Osteoblast (primary cell): ENCODE measurements around the gene KCNJ11. TPM values are rescaled to one million over a fixed set of nuclear protein-coding genes. Genes with fewer than 3 reads are reported as not detected.

ENCODE experiments used
- DNase-seq: peaks from one replicate; pipeline ENCODE4 v3.0.0; 2011; ENCODE audit warnings: low spot score, mixed read lengths; ENCODE audit not compliant: insufficient read length; ENCODE audit errors: missing footprints
- H2AFZ ChIP-seq: 2 replicates; pipeline ENCODE4 v1.6.0; 2011; ENCODE audit warnings: mild to moderate bottlenecking, low read length
- H3K27ac ChIP-seq: 2 replicates; pipeline ENCODE4 v1.5.1; 2011; ENCODE audit warnings: mild to moderate bottlenecking, low read depth, low read length, moderate library complexity
- H3K27me3 ChIP-seq: 2 replicates; pipeline ENCODE4 v1.6.0; 2012; ENCODE audit warnings: mild to moderate bottlenecking, control low read depth, inconsistent platforms, low read length, moderate library complexity; ENCODE audit not compliant: insufficient read depth
- H3K36me3 ChIP-seq: 2 replicates; pipeline ENCODE4 v1.5.1; 2011; ENCODE audit warnings: mild to moderate bottlenecking, low read length, control low read depth, moderate library complexity; ENCODE audit not compliant: insufficient read depth
- H3K4me1 ChIP-seq: 2 replicates; pipeline ENCODE4 v1.5.1; 2011; ENCODE audit warnings: mild to moderate bottlenecking, low read length, control low read depth, moderate library complexity; ENCODE audit not compliant: insufficient read depth
- H3K4me2 ChIP-seq: 2 replicates; pipeline ENCODE4 v1.6.0; 2011; ENCODE audit warnings: mild to moderate bottlenecking, low read length; ENCODE audit not compliant: insufficient read depth
- H3K4me3 ChIP-seq: fragments of 200-600 bp; sonication (generic); 3 replicates; pipeline ENCODE4 v1.5.1; 2012; ENCODE audit warnings: mild to moderate bottlenecking, low read length, inconsistent platforms; ENCODE audit not compliant: insufficient read depth
- H3K79me2 ChIP-seq: 2 replicates; pipeline ENCODE4 v1.6.0; 2012; ENCODE audit warnings: mild to moderate bottlenecking, low read length, control low read depth, inconsistent platforms; ENCODE audit not compliant: insufficient read depth
- H3K9me3 ChIP-seq: 2 replicates; pipeline ENCODE4 v1.5.1; 2011; ENCODE audit warnings: low read depth, low read length, control low read depth
- H4K20me1 ChIP-seq: 2 replicates; pipeline ENCODE4 v1.6.0; 2012; ENCODE audit warnings: mild to moderate bottlenecking, low read length, control low read depth; ENCODE audit not compliant: insufficient read depth
- CTCF ChIP-seq: IDR thresholded peaks from 2 replicates; pipeline ENCODE4 v1.5.1; 2011; ENCODE audit warnings: mild to moderate bottlenecking, low read depth, low read length, moderate library complexity; ENCODE audit errors: extremely low read depth
- total RNA-seq: library from RNA; depleted of rRNA; stranded (reverse); fragments of >200 nt; gene quantifications from 2 replicates; pipeline ENCODE4 v1.2.3, GENCODE V29; 2012

The KCNJ11 gene
- total RNA-seq, 1 donor: under 0.01 TPM

- DNase-seq: peak; percentile 93
- no peak overlapping the region for H3K4me3 ChIP-seq
- no peaks in the 10 kb centered on the region for H3K36me3 ChIP-seq
- peak overlapping the region; percentile 16 for H3K4me2 ChIP-seq
- TF ChIP-seq CTCF: peak; percentile 40
- H3K79me2 ChIP-seq: no peaks in the 10 kb centered on the region
- no peaks in the 10 kb centered on the region for H4K20me1 ChIP-seq
- H3K27me3 ChIP-seq: peaks cover 15% of the 10 kb centered on the region
- no peak overlapping the region for H2AFZ ChIP-seq
- peaks cover 9% of the 10 kb centered on the region for H3K4me1 ChIP-seq
- H3K27ac ChIP-seq: no peak overlapping the region
- H3K9me3 ChIP-seq: no peaks in the 10 kb centered on the region
These were observed 17.0 kb upstream of the KCNJ11 start for GRCh38 chr11:17405232-17406005.

- H4K20me1 ChIP-seq: no peaks in the 10 kb centered on the region
- no peak overlapping the region for H2AFZ ChIP-seq
- TF ChIP-seq CTCF: no peak
- H3K4me3 ChIP-seq: no peak overlapping the region
- H3K9me3 ChIP-seq: no peaks in the 10 kb centered on the region
- H3K27ac ChIP-seq: no peak overlapping the region
- no peak for DNase-seq
- H3K4me2 ChIP-seq: no peak overlapping the region
- H3K4me1 ChIP-seq: peaks cover 9% of the 10 kb centered on the region
- no peaks in the 10 kb centered on the region for H3K36me3 ChIP-seq
- peaks cover 16% of the 10 kb centered on the region for H3K27me3 ChIP-seq
- H3K79me2 ChIP-seq: no peaks in the 10 kb centered on the region
These were observed 15.7 kb upstream of the KCNJ11 start for GRCh38 chr11:17403980-17404759.

- Histone ChIP-seq H3K4me1 (peaks cover 9% of the 10 kb centered on the region), H3K27ac (no peak overlapping the region), H3K36me3 (no peaks in the 10 kb centered on the region), H3K27me3 (peaks cover 12% of the 10 kb centered on the region), H3K9me3 (no peaks in the 10 kb centered on the region), H4K20me1 (no peaks in the 10 kb centered on the region), H3K4me3 (no peak overlapping the region), H3K4me2 (no peak overlapping the region), H3K79me2 (no peaks in the 10 kb centered on the region), H2AFZ (no peak overlapping the region)
- no peak for TF ChIP-seq CTCF
- DNase-seq: no peak
These were observed 14.0 kb upstream of the KCNJ11 start for GRCh38 chr11:17402486-17402885.

GRCh38 chr11:17401841-17402240 is 13.4 kb upstream of the KCNJ11 start:
- Histone ChIP-seq H3K4me3 (no peak overlapping the region), H3K4me1 (peaks cover 9% of the 10 kb centered on the region), H3K27ac (no peak overlapping the region), H3K27me3 (peaks cover 12% of the 10 kb centered on the region), H3K9me3 (no peaks in the 10 kb centered on the region), H3K4me2 (no peak overlapping the region), H3K36me3 (no peaks in the 10 kb centered on the region), H2AFZ (no peak overlapping the region), H3K79me2 (no peaks in the 10 kb centered on the region), H4K20me1 (no peaks in the 10 kb centered on the region)
- TF ChIP-seq CTCF: no peak
- no peak for DNase-seq
